HCT116 (cell line): ENCODE data around the gene TOPBP1.

Experiments used
- POLR2AphosphoS5 ChIP-seq: IDR thresholded peaks from 2 replicates; pipeline ENCODE4 v1.6.1; 2011; ENCODE audit warnings: mild to moderate bottlenecking, low read depth, low read length, moderate library complexity
- TF ChIP-seq, protein P1 (sequence below), 3 experiments: fragments of 200-600 bp in 1 of 3; sonication (generic) in 1 of 3; IDR thresholded peaks in 2 of 3; conservative IDR thresholded peaks in 1 of 3; 2 replicates each; pipeline ENCODE4 v1.5.1; 2012 to 2017; ENCODE audit warnings: low read depth in 2 of 3, low read length in 2 of 3, antibody characterized with exemption in 1 of 3, borderline replicate concordance in 1 of 3, control low read depth in 1 of 3, mild to moderate bottlenecking in 1 of 3, mixed read lengths in 1 of 3, mixed run types in 1 of 3, moderate library complexity in 1 of 3; ENCODE audit not compliant: insufficient read depth in 1 of 3

DNA sequence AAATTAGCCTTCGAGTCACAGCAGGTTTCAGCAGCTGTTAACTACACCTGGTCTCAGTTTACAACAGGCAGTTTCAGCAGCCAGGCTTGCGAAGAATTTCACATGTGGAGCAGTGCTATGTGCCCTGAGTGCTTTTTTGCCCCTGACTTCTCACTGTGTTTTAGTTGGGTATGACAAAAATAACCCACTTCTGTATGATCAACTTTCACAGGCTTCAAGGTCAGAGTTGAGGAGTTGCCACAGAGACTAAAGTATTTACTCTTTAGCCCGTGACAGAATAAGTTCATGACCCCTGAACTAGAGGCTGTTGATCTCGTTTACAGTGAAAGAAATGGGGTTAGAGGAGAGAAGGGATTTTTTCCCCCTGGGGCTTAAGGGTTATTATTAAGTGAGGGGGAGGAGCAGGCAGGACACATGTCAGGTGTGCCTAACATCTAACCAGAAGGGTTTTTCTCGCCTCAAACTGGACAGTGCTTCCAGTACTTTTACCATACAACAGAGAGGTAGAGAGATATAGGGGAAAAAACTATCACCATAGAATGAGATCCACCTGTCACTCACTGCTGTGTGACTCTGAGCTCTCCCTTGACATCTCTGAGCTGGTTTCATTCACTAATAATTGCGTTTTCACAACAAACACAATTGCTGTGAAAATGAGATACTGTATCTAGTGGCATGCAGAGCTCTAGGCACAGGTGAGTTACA lies 14.0 kb upstream of the TOPBP1 start:
- TF ChIP-seq, protein P1, sequence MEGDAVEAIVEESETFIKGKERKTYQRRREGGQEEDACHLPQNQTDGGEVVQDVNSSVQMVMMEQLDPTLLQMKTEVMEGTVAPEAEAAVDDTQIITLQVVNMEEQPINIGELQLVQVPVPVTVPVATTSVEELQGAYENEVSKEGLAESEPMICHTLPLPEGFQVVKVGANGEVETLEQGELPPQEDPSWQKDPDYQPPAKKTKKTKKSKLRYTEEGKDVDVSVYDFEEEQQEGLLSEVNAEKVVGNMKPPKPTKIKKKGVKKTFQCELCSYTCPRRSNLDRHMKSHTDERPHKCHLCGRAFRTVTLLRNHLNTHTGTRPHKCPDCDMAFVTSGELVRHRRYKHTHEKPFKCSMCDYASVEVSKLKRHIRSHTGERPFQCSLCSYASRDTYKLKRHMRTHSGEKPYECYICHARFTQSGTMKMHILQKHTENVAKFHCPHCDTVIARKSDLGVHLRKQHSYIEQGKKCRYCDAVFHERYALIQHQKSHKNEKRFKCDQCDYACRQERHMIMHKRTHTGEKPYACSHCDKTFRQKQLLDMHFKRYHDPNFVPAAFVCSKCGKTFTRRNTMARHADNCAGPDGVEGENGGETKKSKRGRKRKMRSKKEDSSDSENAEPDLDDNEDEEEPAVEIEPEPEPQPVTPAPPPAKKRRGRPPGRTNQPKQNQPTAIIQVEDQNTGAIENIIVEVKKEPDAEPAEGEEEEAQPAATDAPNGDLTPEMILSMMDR (IDR thresholded peaks at IDR 0.05 in 2 of 3, conservative IDR thresholded peaks at IDR 0.05 in 1 of 3; ENCODE audit: borderline replicate concordance in 1 of 3, insufficient read depth in 1 of 3, low read depth in 2 of 3, low read length in 2 of 3) = no peak
- no peak for TF ChIP-seq POLR2AphosphoS5
